GM18867 (cell line): ENCODE measurements around the gene ANGPTL8.
A peak's percentile ranks its signal among the peaks of the same experiment; 100 is the strongest.

Experiments used
- ATAC-seq: cut with Tn5 transposase; IDR thresholded peaks from one replicate; pipeline ENCODE4 v1.9.1; 2021; ENCODE audit warnings: mild to moderate bottlenecking, moderate library complexity; ENCODE audit not compliant: unreplicated experiment

ANGPTL8 gene

GRCh38 chr19:11234486-11235075 is 4.8 kb upstream of the ANGPTL8 start:
- ATAC-seq, result no peak

GRCh38 chr19:11236324-11237301 is 2.8 kb upstream of the ANGPTL8 start:
- ATAC-seq, result no peak

- ATAC-seq, result no peak
These were observed 2.1 kb upstream of the ANGPTL8 start for GRCh38 chr19:11237321-11237720.

- ATAC-seq, result no peak
These were observed 1.4 kb upstream of the ANGPTL8 start for GRCh38 chr19:11238041-11238440.

GRCh38 chr19:11238781-11239376 is 540 bp upstream of the ANGPTL8 start:
- no peak for ATAC-seq

GRCh38 chr19:11240008-11240444 is 607 bp downstream of the ANGPTL8 start:
- no peak for ATAC-seq

- no peak for ATAC-seq
These were observed 2.6 kb downstream of the ANGPTL8 start for GRCh38 chr19:11242025-11242424.

GRCh38 chr19:11242864-11243797 is 3.7 kb downstream of the ANGPTL8 start:
- peak; percentile 47 for ATAC-seq

- no peak for ATAC-seq
These were observed 4.4 kb downstream of the ANGPTL8 start for GRCh38 chr19:11243798-11244169.

- no peak for ATAC-seq
These were observed 5.6 kb downstream of the ANGPTL8 start for GRCh38 chr19:11244846-11245589.

- ATAC-seq, result no peak
These were observed 7.5 kb downstream of the ANGPTL8 start for GRCh38 chr19:11246941-11247340.

- ATAC-seq, result no peak
These were observed 8.0 kb downstream of the ANGPTL8 start for GRCh38 chr19:11247391-11247790.

- ATAC-seq, result no peak
These were observed 8.5 kb downstream of the ANGPTL8 start for GRCh38 chr19:11247934-11248333.

GRCh38 chr19:11248852-11249251 is 9.4 kb downstream of the ANGPTL8 start:
- ATAC-seq, result no peak

- ATAC-seq, result no peak
These were observed 11.8 kb downstream of the ANGPTL8 start for GRCh38 chr19:11251217-11251616.

GRCh38 chr19:11251650-11252314 is 12.4 kb downstream of the ANGPTL8 start:
- ATAC-seq, result no peak

GRCh38 chr19:11252665-11253355 is 13.4 kb downstream of the ANGPTL8 start:
- no peak for ATAC-seq

GRCh38 chr19:11254666-11255065 is 15.2 kb downstream of the ANGPTL8 start:
- no peak for ATAC-seq

GRCh38 chr19:11256189-11256588 is 16.8 kb downstream of the ANGPTL8 start:
- no peak for ATAC-seq
